GM19099 (cell line): ENCODE measurements around the gene NPC2.

Source experiments
- POLR2A ChIP-seq: IDR thresholded peaks from 3 replicates; pipeline ENCODE4 v1.6.1; 2011; ENCODE audit warnings: low read depth; ENCODE audit not compliant: insufficient read length; ENCODE audit errors: extremely low read depth

The NPC2 gene

GRCh38 chr14:74525361-74525851 lies 32.3 kb upstream of the NPC2 start:
- TF ChIP-seq POLR2A = no peak

GRCh38 chr14:74524812-74525135 lies 31.7 kb upstream of the NPC2 start:
- TF ChIP-seq POLR2A = no peak

GRCh38 chr14:74524076-74524811 lies 31.1 kb upstream of the NPC2 start:
- no peak for TF ChIP-seq POLR2A

GRCh38 chr14:74522740-74523139 lies 29.6 kb upstream of the NPC2 start:
- TF ChIP-seq POLR2A = no peak

- TF ChIP-seq POLR2A = no peak
Measured at GRCh38 chr14:74521756-74522155, 28.7 kb upstream of the NPC2 start.

GRCh38 chr14:74519316-74520074 lies 26.4 kb upstream of the NPC2 start:
- no peak for TF ChIP-seq POLR2A

GRCh38 chr14:74518221-74518620 lies 25.1 kb upstream of the NPC2 start:
- TF ChIP-seq POLR2A = no peak

GRCh38 chr14:74517731-74518130 lies 24.6 kb upstream of the NPC2 start:
- no peak for TF ChIP-seq POLR2A

- no peak for TF ChIP-seq POLR2A
Measured at GRCh38 chr14:74516451-74517160, 23.5 kb upstream of the NPC2 start.

GRCh38 chr14:74515891-74516412 lies 22.8 kb upstream of the NPC2 start:
- TF ChIP-seq POLR2A = no peak

GRCh38 chr14:74514471-74514941 lies 21.4 kb upstream of the NPC2 start:
- no peak for TF ChIP-seq POLR2A

- TF ChIP-seq POLR2A = no peak
Measured at GRCh38 chr14:74511966-74512830, 19.1 kb upstream of the NPC2 start.

- no peak for TF ChIP-seq POLR2A
Measured at GRCh38 chr14:74510959-74511409, 17.9 kb upstream of the NPC2 start.

- TF ChIP-seq POLR2A = no peak
Measured at GRCh38 chr14:74510223-74510931, 17.3 kb upstream of the NPC2 start.
